ENCODE results near the gene LAMC1. TPM values are rescaled to one million over a fixed set of nuclear protein-coding genes. Genes with fewer than 3 reads are reported as not detected.

Gene LAMC1
- total and polyA plus RNA-seq, 2 experiments from 2014 or later = 18.4 to 116 TPM

- TF ChIP-seq ETS1 (IDR thresholded peaks at IDR 0.05) (no peak), REST (IDR thresholded peaks at IDR 0.05; ENCODE audit: unreplicated experiment) (no peak), CREB1 (CRISPR knock-in tag; IDR thresholded peaks at IDR 0.05; ENCODE audit: low read depth) (no peak), ZNF114 (CRISPR knock-in tag; IDR thresholded peaks at IDR 0.05) (no peak), STAT1 (IDR thresholded peaks at IDR 0.05; ENCODE audit: unreplicated experiment) (no peak), POLR2AphosphoS5 (IDR thresholded peaks at IDR 0.05; ENCODE audit: low read depth) (no peak)
Measured at GRCh38 chr1:183030053-183030452, 6.8 kb downstream of the LAMC1 start (continued).

- peaks cover 56% of the 10 kb centered on the region for H3K4me1 Mint-ChIP-seq
- no peak overlapping the region for H2AFZ ChIP-seq
- no peak overlapping the region for H3K4me3 Mint-ChIP-seq
- no peak overlapping the region for H3K27ac ChIP-seq (ENCODE audit: low read depth)
- H3K4me1 ChIP-seq (ENCODE audit: insufficient read depth) = peaks cover 18% of the 10 kb centered on the region
- peaks cover 65% of the 10 kb centered on the region for H3K79me2 ChIP-seq (replicated peaks; ENCODE audit: insufficient read depth)
- no peaks in the 10 kb centered on the region for H3K9me3 Mint-ChIP-seq
- no peak for ATAC-seq
- H3K36me3 ChIP-seq (ENCODE audit: insufficient read depth) = no peaks in the 10 kb centered on the region
- no peak for DNase-seq (ENCODE audit: low spot score)
- H4K20me1 ChIP-seq (replicated peaks; ENCODE audit: insufficient read depth) = peaks cover 28% of the 10 kb centered on the region
- H3K4me3 ChIP-seq = no peak overlapping the region
- H3K27ac Mint-ChIP-seq = no peak overlapping the region; the same call in 1 of the 2 replicates
- no peaks in the 10 kb centered on the region; the same call in 1 of the 2 replicates for H3F3A ChIP-seq (replicated peaks; ENCODE audit: low read depth)
- peaks cover 5% of the 10 kb centered on the region for H3K27me3 Mint-ChIP-seq (ENCODE audit: insufficient read depth, low read depth, poor library complexity)
- H3K9me2 ChIP-seq (ENCODE audit: insufficient read depth) = no peaks in the 10 kb centered on the region
- peaks cover 5% of the 10 kb centered on the region; the same call in 1 of the 2 replicates for H3K27me3 ChIP-seq (ENCODE audit: insufficient read depth)
- H3K4me2 ChIP-seq = no peak overlapping the region
- no peaks in the 10 kb centered on the region; the same call in 2 of the 3 replicates for H3K36me3 Mint-ChIP-seq (ENCODE audit: low read depth)
- TF ChIP-seq CTCF (conservative IDR thresholded peaks at IDR 0.05; ENCODE audit: low read depth in 2 of 2) (no peak), EZH2phosphoT487 (IDR thresholded peaks at IDR 0.05; ENCODE audit: unreplicated experiment) (no peak), NANOG (IDR thresholded peaks at IDR 0.05; ENCODE audit: borderline replicate concordance) (no peak), CREB1 (CRISPR knock-in tag; IDR thresholded peaks at IDR 0.05; ENCODE audit: low read depth) (no peak), ZNF331 (CRISPR knock-in tag; IDR thresholded peaks at IDR 0.05; ENCODE audit: low read depth) (no peak), ZNF114 (CRISPR knock-in tag; IDR thresholded peaks at IDR 0.05) (no peak), ETS1 (IDR thresholded peaks at IDR 0.05) (no peak), REST (IDR thresholded peaks at IDR 0.05; ENCODE audit: unreplicated experiment) (no peak), POLR2AphosphoS5 (IDR thresholded peaks at IDR 0.05; ENCODE audit: low read depth) (no peak), EZH2 (IDR thresholded peaks at IDR 0.05; ENCODE audit: low read depth, unreplicated experiment) (no peak)
Measured at GRCh38 chr1:183032122-183032921, 9.1 kb downstream of the LAMC1 start.

All from GM23338 (cell line).